ENCODE measurements around the gene MRPL50.

The MRPL50 gene

DNA sequence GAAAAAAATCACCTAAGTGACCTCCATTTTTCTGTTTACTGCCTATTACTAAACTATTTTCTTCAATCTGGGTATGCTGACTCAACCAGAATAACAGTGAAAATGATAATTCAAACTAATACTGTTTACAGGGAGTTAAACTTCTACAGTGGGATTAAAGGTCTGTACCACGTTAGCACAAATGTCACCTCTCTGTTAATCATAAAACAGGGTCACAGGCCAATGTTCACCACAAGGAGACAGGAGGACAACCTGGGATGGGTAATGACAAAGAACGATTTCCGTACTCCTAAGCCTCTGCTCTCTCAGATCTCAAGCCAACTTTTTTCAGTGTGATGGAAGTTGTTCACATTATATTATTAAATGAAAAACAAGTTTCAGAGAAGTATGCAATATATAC lies 34.8 kb upstream of the MRPL50 start:
- no peak for DNase-seq
- in situ Hi-C loops (cut with HindIII; ENCODE audit: low pct_ligation_motif_present, low sequenced_read_pairs): no loop called here
- Histone ChIP-seq H3K36me3 (replicated peaks) (no peaks in the 10 kb centered on the region), H3K27ac (no peak overlapping the region), H3K27me3 (replicated peaks) (no peaks in the 10 kb centered on the region), H3K4me3 (ENCODE audit: low read depth, low read length) (no peak overlapping the region)
- TF ChIP-seq, protein P1, sequence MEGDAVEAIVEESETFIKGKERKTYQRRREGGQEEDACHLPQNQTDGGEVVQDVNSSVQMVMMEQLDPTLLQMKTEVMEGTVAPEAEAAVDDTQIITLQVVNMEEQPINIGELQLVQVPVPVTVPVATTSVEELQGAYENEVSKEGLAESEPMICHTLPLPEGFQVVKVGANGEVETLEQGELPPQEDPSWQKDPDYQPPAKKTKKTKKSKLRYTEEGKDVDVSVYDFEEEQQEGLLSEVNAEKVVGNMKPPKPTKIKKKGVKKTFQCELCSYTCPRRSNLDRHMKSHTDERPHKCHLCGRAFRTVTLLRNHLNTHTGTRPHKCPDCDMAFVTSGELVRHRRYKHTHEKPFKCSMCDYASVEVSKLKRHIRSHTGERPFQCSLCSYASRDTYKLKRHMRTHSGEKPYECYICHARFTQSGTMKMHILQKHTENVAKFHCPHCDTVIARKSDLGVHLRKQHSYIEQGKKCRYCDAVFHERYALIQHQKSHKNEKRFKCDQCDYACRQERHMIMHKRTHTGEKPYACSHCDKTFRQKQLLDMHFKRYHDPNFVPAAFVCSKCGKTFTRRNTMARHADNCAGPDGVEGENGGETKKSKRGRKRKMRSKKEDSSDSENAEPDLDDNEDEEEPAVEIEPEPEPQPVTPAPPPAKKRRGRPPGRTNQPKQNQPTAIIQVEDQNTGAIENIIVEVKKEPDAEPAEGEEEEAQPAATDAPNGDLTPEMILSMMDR (IDR thresholded peaks at IDR 0.05; ENCODE audit: low read depth, low read length, missing control alignments): no peak

DNA sequence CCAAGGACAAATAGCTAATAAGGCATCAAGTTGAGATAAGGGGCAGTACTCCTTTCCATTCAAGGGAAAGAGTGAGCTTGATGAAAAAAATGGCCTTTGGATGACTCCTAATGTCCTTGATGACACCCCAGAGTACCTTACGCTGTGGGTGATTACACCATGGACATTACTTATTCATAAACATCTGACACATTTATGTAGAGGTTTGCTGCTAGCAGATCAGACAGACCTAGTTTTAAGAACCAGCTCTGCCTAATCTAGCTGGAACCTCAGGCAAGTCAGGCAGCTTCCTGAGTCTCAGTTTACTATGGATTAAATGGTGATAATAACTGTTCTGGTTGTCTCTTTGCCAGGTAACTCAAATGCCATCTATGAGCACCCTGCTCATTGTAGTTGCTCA lies 34.3 kb upstream of the MRPL50 start:
- TF ChIP-seq, protein P1 (IDR thresholded peaks at IDR 0.05; ENCODE audit: low read depth, low read length, missing control alignments): no peak
- Histone ChIP-seq H3K36me3 (replicated peaks) (no peaks in the 10 kb centered on the region), H3K27me3 (replicated peaks) (no peaks in the 10 kb centered on the region), H3K4me3 (ENCODE audit: low read depth, low read length) (no peak overlapping the region), H3K27ac (no peak overlapping the region)
- in situ Hi-C loops (cut with HindIII; ENCODE audit: low pct_ligation_motif_present, low sequenced_read_pairs): no loop called here
- no peak for DNase-seq

DNA sequence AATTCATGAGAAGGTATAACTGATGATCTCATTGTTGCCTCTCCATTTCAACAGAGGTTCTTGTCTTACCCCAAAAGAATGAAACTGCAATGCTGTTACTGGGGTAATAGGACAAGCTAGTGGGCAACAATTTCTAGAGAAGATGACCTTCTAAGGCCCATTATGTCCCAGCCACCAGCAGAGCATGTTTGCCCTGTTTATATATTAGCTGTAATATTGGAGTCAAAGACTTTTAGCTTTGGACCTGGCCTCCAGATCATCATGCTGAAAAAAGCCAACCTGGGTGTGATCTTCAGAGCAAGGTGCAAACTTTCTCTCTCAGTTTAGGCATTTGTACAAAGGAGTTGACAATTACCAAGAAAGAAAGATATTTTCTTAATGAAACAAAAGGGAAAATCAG lies 33.8 kb upstream of the MRPL50 start:
- TF ChIP-seq, protein P1 (IDR thresholded peaks at IDR 0.05; ENCODE audit: low read depth, low read length, missing control alignments): no peak
- in situ Hi-C loops (cut with HindIII; ENCODE audit: low pct_ligation_motif_present, low sequenced_read_pairs): no loop called here
- H3K27me3 ChIP-seq (replicated peaks): no peaks in the 10 kb centered on the region
- no peak for DNase-seq
- no peak overlapping the region for H3K4me3 ChIP-seq (ENCODE audit: low read depth, low read length)
- no peak overlapping the region for H3K27ac ChIP-seq
- no peaks in the 10 kb centered on the region for H3K36me3 ChIP-seq (replicated peaks)

DNA sequence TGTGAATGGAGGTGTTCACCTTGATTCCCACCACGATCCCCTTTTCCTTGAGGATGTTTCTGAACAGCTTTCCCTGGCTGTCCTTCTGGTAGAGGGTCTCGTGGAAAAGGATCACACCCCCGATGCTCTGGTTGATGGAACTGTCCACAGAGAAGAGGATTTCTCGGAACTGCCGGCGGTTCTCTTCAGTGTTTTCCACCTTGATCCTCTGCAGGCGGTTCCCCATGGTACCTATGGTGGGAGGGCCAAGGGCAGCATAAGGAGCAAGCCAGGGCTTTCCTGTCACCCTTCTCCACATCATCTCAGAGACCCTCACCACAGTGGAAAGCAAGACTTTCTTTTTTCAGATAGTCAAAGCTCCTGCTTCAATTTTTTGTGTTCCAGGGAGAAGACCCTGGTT lies 31.3 kb upstream of the MRPL50 start:
- Histone ChIP-seq H3K36me3 (replicated peaks) (no peaks in the 10 kb centered on the region), H3K27me3 (replicated peaks) (no peaks in the 10 kb centered on the region), H3K27ac (no peak overlapping the region), H3K4me3 (ENCODE audit: low read depth, low read length) (no peak overlapping the region)
- in situ Hi-C loops (cut with HindIII; ENCODE audit: low pct_ligation_motif_present, low sequenced_read_pairs): no loop called here
- DNase-seq: no peak
- TF ChIP-seq, protein P1 (IDR thresholded peaks at IDR 0.05; ENCODE audit: low read depth, low read length, missing control alignments): no peak

DNA sequence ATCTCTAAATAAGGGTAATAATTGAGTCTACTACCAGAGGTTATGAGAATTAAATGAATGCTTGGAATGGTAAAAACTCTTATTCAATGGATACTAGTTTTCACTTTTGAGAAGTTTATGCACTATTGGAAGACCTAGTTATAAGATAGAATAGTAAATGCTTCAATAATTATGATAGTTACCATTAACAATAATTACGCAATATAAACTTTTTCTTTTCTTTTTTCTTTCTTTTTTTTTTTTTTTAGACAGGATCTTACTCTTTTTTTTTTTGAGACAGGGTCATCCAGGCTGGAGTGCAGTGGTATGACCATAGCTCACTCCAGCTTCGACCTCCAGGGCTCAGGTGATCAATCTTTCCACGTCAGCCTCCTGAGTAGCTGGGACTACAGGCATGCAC lies 30.5 kb upstream of the MRPL50 start:
- in situ Hi-C loops (cut with HindIII; ENCODE audit: low pct_ligation_motif_present, low sequenced_read_pairs): no loop called here
- TF ChIP-seq, protein P1 (IDR thresholded peaks at IDR 0.05; ENCODE audit: low read depth, low read length, missing control alignments): no peak
- no peak for DNase-seq
- Histone ChIP-seq H3K4me3 (ENCODE audit: low read depth, low read length) (no peak overlapping the region), H3K36me3 (replicated peaks) (no peaks in the 10 kb centered on the region), H3K27ac (no peak overlapping the region), H3K27me3 (replicated peaks) (no peaks in the 10 kb centered on the region)

DNA sequence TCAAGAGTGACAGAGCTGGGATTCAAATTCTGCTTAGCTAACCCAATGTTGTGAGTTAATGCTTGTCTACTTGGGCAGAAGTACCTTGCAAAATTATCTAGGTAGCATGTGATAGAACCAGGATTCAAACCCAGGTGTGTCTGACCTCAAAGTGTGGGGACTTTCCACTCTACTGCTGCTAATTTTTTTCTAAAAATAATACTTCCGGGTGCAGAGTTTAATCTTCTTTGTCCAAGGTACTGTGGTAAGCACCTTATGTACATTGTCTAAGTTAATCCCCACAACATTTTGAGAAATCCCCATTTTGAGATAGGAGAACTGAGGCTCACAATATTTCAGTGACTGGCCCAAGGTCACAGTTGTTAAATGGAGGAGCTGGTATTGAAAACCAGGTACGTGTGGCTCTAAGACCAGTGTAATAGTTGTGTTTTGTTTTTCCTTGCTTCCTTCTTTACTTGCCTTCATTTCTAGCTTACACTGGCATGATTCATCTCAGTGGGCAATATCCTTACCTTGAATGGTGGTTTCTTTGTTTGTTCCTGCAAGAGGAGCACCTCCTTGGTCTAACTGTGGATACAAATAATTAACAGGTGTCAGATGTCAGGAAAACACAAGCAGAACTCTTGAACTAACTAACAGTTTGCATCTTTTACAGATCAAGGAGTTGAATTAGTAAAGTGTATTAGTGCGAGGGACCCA lies 29.7 kb upstream of the MRPL50 start:
- Histone ChIP-seq H3K36me3 (replicated peaks) (no peaks in the 10 kb centered on the region), H3K27me3 (replicated peaks) (no peaks in the 10 kb centered on the region), H3K27ac (no peak overlapping the region), H3K4me3 (ENCODE audit: low read depth, low read length) (no peak overlapping the region)
- DNase-seq: no peak
- in situ Hi-C loops (cut with HindIII; ENCODE audit: low pct_ligation_motif_present, low sequenced_read_pairs): no loop called here
- TF ChIP-seq, protein P1 (IDR thresholded peaks at IDR 0.05; ENCODE audit: low read depth, low read length, missing control alignments): no peak
